CD4-positive, alpha-beta T cell treated with Interleukin-15 for 4 hours (primary cell): Measurements from ENCODE around the gene FBXO47.
A peak's percentile ranks its signal among the peaks of the same experiment; 100 is the strongest.

Experiments used
- DNase-seq: peaks from one replicate; pipeline ENCODE4 v3.0.0-alpha.2; 2020; ENCODE audit warnings: low spot score

Gene FBXO47, protein sequence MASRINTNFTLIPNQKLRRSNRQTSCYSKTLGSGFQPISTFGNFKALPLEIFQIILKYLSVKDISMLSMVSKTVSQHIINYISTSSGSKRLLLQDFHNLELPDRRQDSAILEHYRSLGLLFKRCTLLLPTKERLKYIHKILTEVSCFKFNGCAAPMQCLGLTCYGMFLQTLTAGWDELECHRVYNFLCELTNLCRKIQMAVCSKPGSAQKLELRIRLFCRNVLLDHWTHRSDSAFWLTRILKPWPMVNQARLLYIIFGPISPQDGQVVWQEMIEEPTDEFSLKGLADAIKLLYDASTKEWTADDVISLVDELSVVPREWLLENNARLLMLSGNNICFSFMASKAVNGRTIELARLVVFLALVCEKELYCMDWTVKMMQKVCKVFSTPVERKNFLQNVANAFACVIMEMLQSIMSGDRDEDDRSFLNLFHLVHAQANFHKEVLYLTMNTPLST

DNA sequence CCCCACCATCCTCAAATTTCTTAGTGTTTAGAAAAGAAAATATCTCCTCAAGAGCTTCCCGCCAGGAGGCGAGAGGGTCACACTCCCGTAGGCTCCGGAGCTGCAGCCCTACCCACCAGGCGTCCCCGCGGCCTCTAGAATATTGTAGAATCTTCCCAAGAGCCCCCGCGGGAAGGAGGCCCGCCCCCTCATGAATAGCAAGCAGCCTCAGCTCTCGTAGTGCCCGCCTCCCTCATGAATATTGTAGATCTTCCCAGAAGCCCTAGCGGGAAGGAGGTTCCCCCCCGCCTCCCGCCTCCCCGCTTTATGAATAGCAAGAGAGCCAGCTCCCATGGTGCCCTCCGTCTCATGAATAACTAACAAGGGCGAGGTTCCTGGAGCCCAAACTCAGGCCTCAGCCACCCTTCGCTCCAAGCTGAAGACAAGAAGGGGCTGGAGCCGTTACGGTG, at the start of gene FBXO47:
TSS of gene FBXO47 (minus strand) at position 114 of the 449 bp plus-strand sequence. CDS start 4,378 bp downstream, outside the sequence.
- DNase-seq, result peak; percentile 82

GRCh38 chr17:39016193-39017153, 49.3 kb upstream of the FBXO47 start:
- DNase-seq, result peak; percentile 2

DNA sequence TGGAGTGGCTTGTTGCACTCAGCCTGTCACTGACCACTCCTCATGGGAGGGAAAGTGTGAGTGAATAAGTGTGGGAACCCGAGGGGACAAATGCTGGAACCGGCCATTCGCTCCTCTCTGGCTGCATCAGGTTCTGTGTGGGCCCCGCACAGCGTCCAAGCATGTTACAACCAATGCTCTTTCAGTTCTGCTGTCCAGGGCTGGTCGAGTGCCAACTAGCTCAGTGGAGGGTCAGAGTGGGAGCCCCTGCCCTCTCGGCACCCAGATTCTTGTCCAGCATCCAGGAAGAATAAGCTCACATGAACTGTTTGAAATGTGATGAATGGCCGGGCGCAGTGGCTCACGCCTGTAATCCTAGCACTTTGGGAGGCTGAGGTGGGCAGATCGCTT, 48.3 kb upstream of the FBXO47 start:
- no peak for DNase-seq

DNA sequence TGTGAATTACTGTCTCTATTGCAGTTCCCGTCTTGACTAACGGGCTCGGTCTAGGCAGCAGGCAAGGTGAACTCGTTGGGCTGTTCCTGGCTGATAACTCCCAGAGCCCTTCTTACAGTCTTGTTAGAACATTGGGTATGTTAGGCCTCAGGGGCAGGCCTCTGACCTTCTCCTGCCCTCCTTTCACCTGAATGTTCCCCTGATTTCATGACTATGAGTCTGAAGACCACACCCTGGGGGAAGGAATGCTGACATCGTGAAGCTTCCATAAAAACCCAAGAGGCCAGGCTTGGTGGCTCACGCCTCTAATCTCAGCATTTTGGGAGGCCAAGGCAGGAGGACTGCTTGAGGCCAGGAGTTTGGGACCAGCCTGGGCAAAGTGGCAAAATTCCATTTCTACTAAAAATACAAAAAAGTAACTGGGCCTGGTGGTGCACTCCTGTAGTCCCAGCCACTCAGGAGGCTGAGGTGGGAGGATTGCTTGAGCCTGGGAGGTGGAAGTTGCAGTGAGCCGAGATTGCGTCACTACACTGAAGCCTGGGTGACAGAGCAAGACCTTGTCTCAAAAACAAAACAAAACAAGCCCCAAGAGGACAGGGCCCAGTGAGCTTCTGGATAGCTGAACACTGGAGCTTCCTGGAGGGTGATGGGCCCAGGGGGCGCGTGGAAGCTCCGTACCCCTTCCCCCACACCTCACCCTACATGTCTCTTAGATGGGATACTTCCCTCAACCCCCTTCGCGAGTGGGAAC, 47.8 kb upstream of the FBXO47 start:
- no peak for DNase-seq

- DNase-seq, result no peak
These were observed 47.0 kb upstream of the FBXO47 start for GRCh38 chr17:39014044-39014794.

GRCh38 chr17:39012725-39013124, 45.5 kb upstream of the FBXO47 start:
- no peak for DNase-seq

GRCh38 chr17:39011907-39012468, 44.8 kb upstream of the FBXO47 start:
- DNase-seq, result no peak

- DNase-seq, result no peak
These were observed 42.4 kb upstream of the FBXO47 start for GRCh38 chr17:39009581-39010001.

- no peak for DNase-seq
These were observed 41.4 kb upstream of the FBXO47 start for GRCh38 chr17:39008633-39009032.

- peak; percentile 23 for DNase-seq
These were observed 36.0 kb upstream of the FBXO47 start for GRCh38 chr17:39002991-39003715.

DNA sequence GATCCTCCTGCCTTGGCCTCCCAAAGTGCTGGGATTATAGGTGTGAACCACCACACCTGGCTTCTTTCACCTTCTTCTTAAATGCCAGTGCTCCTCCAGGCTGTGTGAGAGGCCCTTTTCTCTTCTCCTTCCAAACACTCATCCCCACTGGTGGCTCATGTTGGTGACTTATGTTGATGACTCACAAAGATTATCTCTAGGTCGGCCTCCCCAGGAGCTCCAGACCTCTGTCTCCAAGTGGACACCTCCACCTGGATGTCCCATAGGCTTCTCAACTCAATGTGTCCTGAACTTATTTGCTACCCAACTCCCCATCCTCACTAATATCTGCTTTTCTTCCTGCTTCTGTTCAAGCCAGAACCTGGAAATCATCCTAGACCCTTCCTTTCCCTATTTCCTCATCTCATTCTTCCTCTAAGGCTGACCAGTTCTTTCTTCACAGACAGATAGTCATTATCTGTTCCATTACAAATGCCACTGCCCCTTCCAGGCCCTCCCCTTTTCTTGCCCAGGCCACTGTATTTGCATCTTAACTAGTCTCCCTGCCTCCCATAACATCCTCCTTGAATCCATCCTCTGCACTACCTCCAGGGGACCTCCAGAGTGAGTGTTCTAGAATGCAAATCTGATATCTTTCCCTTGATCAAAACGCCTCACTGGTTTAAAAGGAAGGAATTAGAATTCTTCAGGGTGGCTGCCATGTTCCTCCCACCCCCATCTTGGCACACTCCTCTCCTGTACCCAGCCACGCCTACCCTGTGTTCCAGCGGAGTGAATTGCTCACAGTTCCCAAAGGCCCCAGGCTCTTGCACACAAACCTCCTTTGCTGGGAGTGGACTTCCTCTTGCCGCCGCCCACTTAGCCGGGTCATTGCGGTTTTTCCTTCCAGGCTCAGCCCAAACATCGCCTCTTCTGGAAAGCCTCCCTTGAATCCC, 34.8 kb upstream of the FBXO47 start:
- no peak for DNase-seq

GRCh38 chr17:39000021-39000601, 32.9 kb upstream of the FBXO47 start:
- DNase-seq, result no peak

DNA sequence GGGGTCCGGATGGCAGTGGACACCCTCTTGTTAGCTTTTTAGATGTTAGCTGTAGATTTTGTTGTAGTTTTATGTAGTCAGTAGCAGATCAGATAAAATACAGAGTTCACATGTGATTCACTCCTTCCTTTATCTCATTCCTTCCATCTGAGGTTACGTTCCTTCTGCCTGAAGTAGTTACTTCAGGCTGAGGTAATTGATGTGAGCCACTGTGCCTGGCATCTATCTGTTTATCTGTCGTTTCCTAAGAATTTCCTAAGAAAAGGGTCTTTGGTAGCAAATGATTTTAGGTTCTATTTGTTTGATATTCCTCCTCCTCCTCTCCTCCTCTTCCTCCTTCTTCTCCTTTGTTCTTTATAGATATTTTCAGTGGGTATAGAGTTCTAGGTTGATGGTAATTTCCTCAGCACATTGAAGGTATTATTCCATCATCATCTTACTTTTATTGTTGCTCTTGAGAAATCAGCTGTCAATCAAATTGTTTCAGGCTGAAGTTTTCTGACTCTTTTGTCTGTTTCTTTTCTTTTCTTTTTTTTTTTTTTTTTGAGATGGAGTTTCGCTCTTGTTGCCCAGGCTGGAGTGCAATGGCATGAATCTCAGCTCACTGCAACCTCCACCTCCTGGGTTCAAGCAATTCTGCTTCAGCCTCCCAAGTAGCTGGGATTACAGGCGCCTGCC, 29.6 kb upstream of the FBXO47 start:
- DNase-seq, result no peak

- DNase-seq, result no peak
These were observed 26.8 kb upstream of the FBXO47 start for GRCh38 chr17:38994026-38994425.

GRCh38 chr17:38984666-38985065, 17.5 kb upstream of the FBXO47 start:
- DNase-seq, result no peak

GRCh38 chr17:38982858-38983746, 15.9 kb upstream of the FBXO47 start:
- peak; percentile 72 for DNase-seq

- DNase-seq, result no peak
These were observed 14.4 kb upstream of the FBXO47 start for GRCh38 chr17:38981636-38982035.
